GM21529 (cell line): ENCODE data around the gene S100P.
"Not testable (repeated sequence)": the region's sequence is repeated elsewhere in the genome, so short reads cannot be mapped to it uniquely, and the experiment has no call there.

ENCODE experiments used
- ATAC-seq: cut with Tn5 transposase; IDR thresholded peaks from one replicate; pipeline ENCODE4 v1.9.1; 2021; ENCODE audit not compliant: unreplicated experiment

Gene S100P

DNA sequence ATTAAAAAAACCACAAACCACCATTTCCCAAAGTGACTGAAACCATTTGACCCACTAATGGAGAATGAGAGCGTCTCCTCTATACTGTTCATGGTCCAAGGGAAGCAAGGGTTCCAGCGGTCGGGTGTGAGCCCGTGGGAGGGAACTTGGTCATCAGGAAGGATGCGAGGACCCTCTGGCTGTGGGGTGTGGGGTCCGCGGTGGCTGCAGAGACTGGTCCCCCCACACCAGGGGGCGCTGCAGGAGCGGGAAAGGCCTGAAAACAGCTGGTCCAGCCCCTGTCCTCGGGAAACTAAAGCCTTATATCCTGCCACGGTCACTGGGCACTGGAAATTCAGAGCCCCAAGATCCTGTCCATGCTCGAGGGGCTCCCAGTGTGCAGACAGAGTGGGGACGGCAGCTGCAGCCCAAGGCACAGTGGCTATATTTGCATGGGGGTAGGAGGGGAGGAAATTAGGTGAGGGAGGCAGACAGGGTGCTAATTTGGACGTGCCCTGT is 26.6 kb downstream of the S100P start:
- ATAC-seq: peak; percentile 33

DNA sequence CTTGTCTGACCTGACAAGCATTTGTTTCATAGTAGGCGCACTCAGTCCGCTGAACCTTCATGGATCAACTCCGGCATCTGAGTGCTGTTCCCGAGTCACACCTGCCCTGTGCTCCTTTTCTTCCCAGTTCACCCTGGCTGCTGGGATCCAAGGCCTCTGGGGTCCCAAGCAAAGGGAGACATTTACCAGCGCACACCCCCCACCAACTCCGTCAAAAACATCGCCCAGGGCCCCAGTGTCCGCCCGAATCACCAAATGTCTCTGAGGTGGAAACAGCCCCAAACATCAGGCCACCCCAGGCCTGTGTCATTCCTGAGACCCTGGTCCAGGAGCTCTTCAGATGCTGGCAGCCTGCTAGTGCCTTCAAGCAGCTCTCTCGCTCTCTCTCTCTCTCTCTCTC is 27.4 kb downstream of the S100P start:
- ATAC-seq: no peak

DNA sequence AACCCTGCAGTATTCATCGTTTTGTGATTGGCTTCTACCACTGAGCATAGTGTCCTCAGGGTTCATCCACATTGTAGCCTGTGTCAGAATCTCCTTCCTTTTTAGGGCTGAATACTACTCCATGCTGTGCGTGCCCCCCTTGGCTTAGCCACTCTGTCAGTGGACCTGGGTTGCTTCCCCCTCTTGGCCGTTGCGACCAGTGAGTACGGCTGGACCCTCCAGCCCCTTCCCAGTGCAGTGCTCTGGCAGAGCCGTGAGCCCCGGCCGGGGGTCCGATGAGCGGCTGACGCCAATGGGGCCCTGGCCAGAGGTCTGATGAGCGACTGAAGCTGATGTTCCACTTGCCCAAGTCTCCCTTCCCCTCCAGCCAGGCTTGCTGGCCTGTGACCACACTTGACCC is 29.2 kb downstream of the S100P start:
- no peak for ATAC-seq

DNA sequence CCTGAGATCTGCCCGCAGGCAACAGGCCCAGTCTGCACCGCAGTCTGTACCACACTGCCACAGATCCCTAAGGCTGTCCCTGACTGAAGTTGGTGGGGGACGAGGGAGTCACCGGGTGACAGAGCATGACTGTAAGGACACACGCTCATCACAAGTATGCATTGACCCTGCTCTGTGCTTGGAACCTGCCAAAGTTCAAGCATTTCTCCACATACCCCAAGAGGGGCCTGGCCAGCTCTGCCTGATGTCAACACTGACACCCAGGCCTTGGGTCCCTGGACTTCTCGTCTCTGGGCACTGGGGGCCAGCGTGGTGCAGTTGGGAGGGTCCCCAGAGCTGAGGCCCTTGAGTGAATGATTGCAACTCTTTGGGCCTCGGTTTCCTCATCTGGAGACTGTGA is 30.2 kb downstream of the S100P start:
- ATAC-seq: no peak

DNA sequence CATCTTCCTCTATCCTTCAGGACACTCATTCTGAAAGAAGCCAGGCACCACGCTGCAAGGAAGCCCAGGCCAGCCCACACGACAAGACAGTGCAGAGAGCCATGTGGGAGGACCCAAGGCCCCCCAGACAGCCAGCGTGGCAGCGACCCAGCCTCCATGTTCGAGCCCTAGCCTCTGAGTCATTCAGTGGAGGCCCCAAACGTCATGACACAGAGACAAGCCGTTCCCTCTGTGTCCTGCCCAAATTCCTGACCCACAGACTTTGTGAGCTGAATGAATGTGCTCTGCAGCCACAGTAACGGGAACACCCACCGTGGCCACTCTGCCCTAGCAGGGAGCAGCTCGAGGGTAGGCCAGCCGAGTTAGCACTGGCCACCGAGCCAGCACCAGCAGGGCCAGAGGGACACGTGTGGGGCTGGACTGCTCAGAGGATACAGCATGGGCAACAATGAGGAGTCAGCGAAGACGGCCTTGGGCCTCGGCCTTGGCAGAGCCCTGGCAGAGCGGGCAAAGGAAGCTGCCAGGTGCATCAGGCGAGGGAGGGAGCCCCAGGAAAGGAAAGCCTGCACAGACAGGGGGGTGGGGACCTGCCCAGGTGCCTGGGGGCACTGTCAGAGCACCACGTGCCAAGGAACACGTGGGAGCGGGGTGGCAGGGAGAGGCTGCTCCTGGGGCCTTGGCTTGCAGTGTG is 30.9 kb downstream of the S100P start:
- no peak for ATAC-seq

DNA sequence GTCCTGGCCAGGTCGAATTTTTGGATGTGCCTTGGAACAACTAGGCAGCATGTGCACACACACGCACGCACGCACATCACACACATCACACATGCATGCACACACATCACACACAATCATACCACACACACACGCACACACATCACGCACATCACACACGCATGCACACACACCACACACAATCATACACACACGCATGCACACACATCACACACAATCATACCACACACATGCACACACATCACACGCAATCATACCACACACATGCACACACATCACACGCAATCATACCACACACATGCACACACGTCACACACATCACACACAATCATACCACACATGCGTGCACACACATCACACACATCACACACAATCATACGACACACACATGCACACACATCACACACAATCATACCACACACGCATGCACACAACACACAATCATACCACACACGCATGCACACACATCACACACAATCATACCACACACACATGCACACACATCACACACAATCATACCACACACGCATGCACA is 31.8 kb downstream of the S100P start:
- ATAC-seq: not testable (repeated sequence)

DNA sequence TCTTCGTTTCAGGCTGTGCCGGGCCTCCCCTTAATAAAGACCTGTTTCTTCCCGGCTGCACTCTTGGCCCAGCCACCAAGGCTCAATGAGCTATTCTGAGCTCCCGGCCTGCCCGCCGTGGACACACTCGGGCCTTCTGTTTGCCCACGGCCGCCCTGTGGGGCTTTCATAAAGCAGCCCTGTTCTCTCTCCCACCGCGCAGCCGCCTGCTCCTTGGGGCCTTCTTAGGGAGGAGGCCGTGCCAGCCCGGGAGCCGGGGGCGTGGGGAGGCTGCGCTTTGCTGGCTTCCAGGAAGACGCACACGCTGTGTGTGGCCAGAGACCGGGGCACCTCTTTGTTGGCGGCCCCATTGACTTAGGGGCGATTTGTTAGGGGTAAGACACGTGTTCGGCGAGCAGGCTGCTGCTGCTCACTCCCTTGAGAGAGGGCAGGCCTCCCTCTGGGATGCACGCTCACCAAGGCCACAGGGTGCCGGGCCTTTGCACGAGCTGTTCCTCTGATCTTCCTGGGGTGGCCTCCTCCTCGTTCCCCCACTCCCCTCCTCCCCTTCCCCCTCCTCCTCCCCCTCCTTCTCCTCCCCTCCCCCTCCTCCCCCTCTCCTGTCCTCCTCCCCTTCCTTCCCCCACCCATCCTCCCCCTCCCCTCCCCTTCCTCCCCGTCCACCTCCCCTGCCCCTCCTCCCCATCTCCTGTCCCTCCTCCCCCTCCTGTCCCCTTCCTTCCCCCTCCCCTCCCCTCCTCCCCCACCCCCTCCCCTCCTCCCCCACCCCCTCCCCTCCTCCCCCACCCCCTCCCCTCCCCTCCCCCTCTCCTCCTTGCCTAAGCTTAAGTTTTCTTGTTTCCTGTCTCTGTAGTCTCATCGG is 33.6 kb downstream of the S100P start:
- ATAC-seq: no peak

DNA sequence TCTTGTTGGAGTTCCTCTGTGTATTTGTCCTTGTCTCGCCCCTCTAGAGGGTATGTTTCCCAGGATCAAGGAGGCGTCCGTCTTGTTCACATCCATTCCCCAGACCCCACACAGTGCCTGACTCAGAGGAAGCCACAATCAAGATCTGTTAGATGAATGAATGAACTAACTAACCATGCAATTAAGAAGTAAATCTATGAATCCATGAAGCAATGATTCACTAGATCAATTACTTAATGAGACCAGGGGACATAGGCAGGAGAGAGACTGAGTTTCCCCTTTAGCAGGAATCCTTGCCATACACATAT is 34.2 kb downstream of the S100P start:
- no peak for ATAC-seq

DNA sequence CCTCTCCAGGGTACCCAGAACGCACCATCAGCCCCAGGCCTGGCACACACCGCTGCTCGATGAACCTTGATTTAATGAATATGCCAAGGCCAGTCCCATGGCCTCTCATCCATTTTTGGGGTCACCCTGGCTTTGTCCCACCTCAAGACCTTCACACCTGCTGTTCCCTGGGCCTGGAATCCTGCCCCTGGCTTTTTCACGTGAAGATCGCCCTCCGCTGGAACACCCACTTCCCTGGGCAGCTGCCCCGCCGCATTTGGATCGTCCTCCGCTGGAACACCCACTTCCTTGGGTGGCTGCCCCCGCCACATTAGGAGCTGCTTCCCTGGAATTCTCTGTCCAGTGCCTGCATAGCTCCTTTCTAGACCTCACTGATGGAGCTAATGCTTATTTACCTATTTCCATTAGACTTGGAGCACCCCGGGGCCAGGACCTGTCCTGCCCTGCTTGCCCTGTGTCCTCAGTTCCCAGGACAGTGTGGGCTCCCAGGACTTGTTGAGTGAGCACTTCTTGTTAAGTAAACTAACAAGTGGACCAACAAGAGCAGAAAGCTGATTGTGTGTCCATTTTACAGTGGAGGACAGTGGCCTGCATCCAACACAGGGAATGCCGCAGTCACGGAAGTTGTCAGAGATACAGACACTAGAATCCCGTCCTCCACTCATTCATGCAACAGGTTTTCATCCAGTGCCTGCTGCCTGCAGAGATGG is 34.8 kb downstream of the S100P start:
- ATAC-seq: no peak

DNA sequence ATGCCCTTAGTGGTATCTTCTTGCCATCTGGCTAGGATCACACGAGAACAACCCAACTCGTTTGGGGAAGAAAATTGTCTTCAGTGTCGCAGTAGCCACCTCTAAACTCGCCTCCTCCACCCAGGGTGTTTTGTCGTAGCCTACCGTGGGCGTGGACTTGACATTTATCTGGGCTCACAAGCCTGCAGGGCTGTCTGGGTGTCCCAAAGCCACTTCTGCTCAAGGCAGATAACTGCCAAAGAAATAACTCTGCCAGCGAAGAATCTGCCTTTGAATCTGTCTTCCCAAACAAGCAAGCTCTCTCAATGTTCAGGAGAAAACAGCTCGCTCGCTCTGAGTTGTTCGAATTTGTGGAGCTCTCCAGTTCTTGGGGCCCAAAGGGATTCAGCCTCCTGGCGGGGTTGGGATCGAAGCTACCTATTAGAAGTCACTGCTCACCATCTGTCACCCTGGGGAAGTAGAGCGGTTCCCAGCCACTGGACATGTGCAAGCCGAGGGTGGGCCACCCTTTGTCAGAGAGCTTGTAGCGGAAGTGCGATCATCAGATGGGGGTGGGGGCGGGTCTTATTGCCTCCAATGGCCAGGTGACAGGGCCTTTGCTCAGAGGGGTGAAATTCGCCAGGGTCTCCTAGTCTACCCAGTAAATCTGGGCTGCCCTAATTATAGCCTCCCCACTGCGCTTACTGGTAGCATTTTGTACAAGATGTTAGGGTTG is 37.1 kb downstream of the S100P start:
- no peak for ATAC-seq

DNA sequence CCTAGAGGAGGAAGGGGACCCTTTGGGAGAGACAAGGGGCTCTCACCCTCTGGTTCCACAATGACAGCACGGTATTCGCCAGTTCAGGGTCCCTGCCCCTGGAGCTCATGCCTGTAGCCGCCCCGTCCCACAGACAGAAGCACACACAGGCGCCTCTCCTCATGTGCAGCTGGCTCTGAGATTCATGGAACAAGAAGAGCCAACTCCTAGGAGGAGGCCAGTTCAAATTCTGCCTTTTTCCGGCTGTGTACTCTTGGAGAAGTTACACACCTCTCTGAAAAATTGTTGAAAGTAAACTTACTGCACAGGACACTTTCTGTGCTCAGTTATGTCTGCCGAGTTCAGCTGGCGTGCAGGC is 37.6 kb downstream of the S100P start:
- no peak for ATAC-seq

DNA sequence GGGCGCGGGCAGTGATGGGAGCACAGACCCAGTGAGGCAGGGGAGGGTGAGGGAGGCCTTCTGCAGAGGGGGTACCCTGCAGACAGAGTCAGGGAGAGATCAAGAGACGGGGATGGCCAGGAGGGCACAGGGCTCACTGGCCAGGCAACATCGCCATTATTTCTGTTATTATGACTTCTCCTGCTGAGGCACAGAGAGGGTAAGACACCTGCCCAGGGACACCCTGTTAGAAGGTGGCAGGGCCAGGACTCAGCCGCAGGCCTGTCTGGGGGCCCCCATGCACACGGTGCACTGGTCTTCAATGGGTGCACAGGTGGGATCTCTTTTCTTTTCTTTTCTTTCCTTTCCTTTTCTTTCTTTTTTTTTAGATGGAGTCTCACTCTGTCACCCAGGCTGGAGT is 38.1 kb downstream of the S100P start:
- ATAC-seq: no peak

DNA sequence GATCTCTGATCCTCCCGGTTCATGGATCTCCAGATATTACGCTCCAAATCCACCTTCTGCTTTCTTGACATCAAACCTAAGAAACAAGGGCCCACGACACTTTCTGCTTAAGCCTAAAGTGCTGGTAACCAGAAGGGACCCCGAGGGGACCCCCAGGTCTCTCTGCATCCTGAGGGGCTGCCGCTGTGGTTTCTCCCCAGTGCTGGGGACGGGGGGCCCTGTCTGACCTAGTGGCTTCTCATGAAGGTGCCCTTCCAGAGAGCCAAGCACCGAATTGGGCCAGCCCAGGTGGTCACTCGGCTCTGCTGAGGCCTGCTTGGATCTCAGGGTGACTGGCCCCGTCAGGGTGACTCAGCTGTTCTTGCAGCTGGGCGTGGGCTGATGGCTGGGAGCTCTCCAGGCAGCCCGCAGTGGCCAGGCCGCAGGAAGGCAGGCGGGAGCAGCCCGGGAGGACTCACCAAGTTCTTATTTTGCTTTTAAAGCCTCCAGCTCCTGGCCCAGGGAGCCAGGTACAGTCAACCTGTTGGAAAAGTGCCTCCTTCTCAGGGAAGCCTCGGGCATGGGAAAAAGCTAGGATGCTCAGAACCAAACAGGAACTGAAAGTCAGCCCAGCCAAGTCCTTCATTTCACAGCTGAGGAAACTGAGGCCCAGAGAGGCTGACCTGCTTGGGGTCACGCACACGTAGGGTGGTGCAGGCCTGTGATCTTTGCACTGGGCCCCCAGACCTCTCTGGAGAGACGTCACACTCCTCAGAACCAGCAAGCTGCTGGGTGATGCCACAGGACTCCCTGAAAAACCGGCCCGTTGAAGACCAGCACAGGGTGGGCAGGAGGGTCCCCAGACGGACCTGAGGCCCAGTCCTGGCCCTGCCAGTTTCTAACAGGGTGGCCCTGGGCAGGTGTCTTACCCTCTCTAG is 39.0 kb downstream of the S100P start:
- no peak for ATAC-seq

DNA sequence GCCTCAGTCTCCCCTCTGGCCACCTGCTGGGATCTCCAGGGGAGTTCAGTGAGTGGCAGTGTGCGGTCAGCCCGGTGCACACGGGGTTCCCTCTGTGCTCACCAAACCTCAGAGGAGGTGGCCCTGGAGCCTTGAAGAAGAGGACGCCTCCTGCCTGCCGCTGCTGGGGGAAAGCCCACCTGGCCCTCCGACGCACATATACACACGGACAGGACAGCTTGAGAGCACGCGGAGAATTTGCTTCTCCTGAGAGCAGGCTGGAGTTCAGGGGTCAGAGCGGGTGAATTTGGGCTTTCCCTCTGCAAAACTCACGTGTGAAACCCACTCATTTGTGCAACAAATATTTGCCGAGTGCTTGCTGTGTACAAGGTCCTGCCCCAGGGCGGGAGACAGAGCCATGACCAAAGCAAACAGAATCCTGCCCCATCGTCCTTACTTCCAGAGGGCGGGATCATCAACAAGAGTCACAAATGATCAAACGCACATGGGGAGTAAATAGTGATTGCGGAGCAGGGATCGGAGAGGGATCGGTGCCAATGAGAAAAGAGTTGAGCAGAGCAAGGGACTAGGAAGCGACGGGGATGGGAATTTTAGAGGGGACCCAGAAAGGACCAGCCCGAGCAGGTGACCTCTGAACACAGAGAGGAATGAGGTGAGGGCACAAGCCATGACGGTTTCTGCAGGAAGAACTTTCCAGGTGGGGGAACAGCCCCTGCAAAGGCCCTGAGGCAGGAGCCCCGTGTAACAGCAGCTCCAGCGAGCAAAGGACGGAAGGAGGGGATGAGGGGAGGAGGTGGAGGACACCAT is 39.9 kb downstream of the S100P start:
- ATAC-seq: no peak

DNA sequence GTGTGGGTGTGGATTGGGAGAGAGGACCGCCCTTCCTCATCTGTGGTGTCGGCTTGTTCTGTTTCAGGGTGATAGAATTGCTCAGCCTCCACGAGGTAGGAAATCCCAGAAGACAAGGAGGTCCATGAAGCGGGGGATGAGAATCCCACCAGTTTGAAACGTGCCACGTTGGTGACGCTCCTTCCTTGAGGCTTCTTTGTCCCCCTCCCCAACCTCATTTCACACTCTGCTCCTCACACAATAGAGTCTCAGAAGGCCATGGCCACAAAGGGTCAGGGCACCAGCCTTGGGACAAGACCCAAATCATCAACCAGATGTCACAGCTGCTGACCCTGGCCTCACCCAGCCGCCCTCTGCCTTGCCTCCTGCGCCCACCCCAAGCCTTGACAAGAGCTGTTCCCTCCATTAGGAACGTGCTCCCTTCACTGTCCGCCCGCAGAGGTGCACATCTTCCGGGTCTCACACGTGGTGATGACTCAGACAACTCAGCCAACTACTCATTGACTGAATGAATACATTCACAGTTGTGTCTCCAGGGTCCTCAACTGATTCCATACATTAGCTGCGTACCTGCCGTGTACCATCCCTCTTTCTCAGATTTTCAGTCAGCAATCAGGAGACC is 40.6 kb downstream of the S100P start:
- ATAC-seq: no peak

DNA sequence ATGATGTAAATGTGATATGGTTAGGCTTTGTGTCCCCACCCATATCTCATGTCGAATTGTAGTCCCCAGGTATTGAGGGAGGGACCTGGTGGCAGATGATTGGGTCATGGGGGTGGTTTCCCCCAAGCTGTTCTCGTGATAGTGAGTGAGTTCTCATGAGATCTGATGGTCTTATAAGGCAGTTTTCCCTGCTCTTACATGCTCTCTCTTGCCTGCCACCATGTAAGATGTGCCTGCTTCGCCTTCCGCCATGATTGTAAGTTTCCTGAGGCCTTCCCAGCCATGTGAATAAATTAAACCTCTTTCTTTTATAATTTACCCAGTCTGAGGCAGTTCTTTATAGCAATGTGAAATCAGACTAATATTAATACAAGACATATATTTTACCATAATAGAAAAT is 46.2 kb downstream of the S100P start:
- ATAC-seq: no peak

DNA sequence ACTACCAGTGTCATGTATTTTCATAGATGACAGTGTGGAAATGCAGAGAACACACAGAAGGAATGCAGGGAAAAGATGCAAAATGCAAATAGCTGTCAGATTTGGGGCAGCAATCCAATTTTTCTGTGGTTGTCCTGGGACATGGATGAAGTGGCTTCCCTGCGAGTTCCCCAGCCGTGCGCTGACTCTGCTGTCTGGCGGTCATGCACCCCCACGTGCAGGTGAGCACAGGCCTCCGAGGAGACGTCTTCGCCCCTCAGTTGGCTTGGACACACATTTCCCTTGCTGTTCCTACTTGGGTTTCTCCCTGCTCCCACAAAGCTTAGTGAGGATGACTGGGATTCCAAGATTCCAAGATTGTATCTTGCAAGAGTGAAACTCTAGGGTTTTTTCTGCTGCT is 46.7 kb downstream of the S100P start:
- no peak for ATAC-seq

DNA sequence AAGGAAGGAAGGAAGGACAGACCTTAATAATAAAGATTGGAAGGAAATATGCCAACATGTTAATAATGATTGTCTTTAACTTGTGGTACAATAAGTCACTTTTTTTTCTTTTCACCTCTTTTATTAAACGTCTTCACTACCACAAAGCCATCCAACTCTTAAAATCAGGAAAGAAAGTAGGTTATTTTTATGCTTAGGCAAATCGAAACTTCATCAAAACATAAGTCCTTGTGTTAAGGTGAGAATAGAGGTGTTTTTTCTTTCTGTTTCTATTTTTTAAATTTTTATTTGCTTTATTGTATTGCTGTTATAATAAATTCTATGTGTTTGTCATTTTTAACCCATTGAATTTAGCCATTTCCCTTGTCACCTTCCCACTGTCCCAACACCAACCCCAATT is 48.8 kb downstream of the S100P start:
- ATAC-seq: no peak

DNA sequence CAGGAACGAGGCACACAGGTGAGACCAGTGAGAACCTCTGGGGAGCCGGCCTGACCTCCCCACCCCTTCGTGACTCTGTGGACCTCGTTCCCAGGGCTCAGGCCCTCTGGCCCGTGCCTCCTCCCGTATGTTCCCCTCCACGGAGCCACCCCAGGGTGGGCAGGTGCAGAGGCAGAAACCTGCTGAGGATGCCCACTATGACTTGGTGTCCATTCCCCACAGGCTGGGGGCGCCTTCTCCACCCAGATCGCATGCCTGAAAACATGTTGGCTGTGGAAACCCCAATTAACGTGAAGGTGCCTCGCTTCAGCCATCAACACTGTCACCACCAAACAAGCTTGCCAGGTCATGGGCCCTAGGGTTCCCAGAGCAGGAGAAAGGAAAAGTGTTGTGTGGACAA is 49.3 kb downstream of the S100P start:
- no peak for ATAC-seq
